ENCODE results near the gene ABHD17A. TPM values are rescaled to one million over a fixed set of nuclear protein-coding genes. Genes with fewer than 3 reads are reported as not detected.

Gene ABHD17A
- total and polyA plus RNA-seq, 4 donors: 53.5 to 141 (median 122) TPM

GRCh38 chr19:1868971-1869370 is 16.3 kb downstream of the ABHD17A start:
- no peaks in the 10 kb centered on the region for H3K9me3 ChIP-seq (ENCODE audit: control insufficient read depth, insufficient read depth, low read length)
- peaks cover 30% of the 10 kb centered on the region for H3K4me1 ChIP-seq (ENCODE audit: control insufficient read depth, insufficient read depth, low read length)
- no peaks in the 10 kb centered on the region for H3K27me3 ChIP-seq (ENCODE audit: control insufficient read depth, insufficient read depth, low read length)
- no peak overlapping the region for H3K4me3 ChIP-seq (ENCODE audit: low read depth, low read length)
- peaks cover 38% of the 10 kb centered on the region for H3K36me3 ChIP-seq (ENCODE audit: control insufficient read depth, insufficient read depth, low read length)
- 94% methylated on average over 7 of the region's 7 CpGs for WGBS (ENCODE audit: insufficient coverage)
- no peak for DNase-seq (ENCODE audit: low read depth in 4 of 6, low spot score in 6 of 6)
- no peak overlapping the region for H3K27ac ChIP-seq (ENCODE audit: low read depth, low read length)

DNA sequence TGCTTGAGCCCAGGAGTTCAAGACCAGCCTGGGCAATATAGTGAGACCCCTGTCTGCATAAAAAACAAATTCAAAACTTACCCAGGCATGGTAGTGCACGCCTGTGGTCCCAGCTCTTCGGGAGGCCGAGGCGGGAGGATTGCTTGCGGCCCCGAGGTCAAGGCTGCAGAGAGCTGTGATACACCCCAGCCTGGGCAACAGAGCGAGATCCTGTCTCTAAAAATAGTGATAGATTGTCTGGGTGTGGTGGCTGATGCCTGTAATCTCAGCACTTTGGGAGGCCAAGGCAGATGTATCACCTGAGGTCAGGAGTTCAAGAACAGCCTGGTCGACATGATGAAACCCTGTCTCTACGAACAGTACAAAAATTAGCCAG is 18.0 kb downstream of the ABHD17A start:
- Histone ChIP-seq H3K9me3 (ENCODE audit: control insufficient read depth, insufficient read depth, low read length) (no peaks in the 10 kb centered on the region), H3K36me3 (ENCODE audit: control insufficient read depth, insufficient read depth, low read length) (peaks cover 22% of the 10 kb centered on the region), H3K4me1 (ENCODE audit: control insufficient read depth, insufficient read depth, low read length) (peaks cover 16% of the 10 kb centered on the region), H3K4me3 (ENCODE audit: low read depth, low read length) (no peak overlapping the region), H3K27me3 (ENCODE audit: control insufficient read depth, insufficient read depth, low read length) (no peaks in the 10 kb centered on the region), H3K27ac (ENCODE audit: low read depth, low read length) (no peak overlapping the region)
- no peak for DNase-seq (ENCODE audit: low read depth in 4 of 6, low spot score in 6 of 6)
- 92% methylated on average over 9 of the region's 9 CpGs for WGBS (ENCODE audit: insufficient coverage)

DNA sequence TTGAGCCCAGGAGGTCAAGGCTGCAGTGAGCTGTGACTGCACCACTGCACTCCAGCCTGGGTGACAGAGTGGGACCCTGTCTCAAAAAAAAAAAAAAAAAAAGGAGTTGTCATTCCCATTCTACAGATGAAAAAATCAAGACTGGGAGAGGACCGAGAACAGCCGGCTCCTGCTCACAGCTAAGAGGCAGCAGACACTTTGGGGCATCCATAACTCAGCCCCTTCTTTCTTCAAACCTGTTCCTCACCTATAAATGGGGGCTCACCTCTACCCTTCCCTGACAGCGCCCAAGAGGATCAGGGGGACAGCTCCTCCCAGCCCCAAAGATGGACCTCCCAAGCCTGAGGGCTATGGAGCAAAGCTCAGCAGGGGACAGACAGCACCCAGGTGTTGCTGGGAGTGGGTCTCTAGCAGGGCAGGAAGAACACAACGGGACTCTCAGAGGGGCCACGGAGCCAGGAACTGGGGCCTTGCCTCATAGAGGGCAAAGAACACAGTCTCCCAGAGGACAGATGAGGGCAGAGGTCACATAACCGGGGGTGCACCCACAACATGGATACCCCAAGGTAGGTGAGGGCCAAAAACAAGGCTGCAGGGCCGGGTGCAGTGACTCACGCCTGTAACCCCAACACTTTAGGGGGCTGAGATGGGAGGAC is 18.5 kb downstream of the ABHD17A start:
- Histone ChIP-seq H3K4me1 (ENCODE audit: control insufficient read depth, insufficient read depth, low read length) (peaks cover 20% of the 10 kb centered on the region), H3K36me3 (ENCODE audit: control insufficient read depth, insufficient read depth, low read length) (peaks cover 18% of the 10 kb centered on the region), H3K9me3 (ENCODE audit: control insufficient read depth, insufficient read depth, low read length) (no peaks in the 10 kb centered on the region), H3K4me3 (ENCODE audit: low read depth, low read length) (no peak overlapping the region), H3K27ac (ENCODE audit: low read depth, low read length) (no peak overlapping the region), H3K27me3 (ENCODE audit: control insufficient read depth, insufficient read depth, low read length) (no peaks in the 10 kb centered on the region)
- 76% methylated on average over 3 of the region's 8 CpGs for WGBS (ENCODE audit: insufficient coverage)
- DNase-seq (ENCODE audit: low read depth in 4 of 6, low spot score in 6 of 6): no peak

- H3K27ac ChIP-seq (ENCODE audit: low read depth, low read length): peak overlapping the region; percentile 90
- H3K9me3 ChIP-seq (ENCODE audit: control insufficient read depth, insufficient read depth, low read length): no peaks in the 10 kb centered on the region
- WGBS (ENCODE audit: insufficient coverage): 84% methylated on average over 12 of the region's 17 CpGs
- H3K4me1 ChIP-seq (ENCODE audit: control insufficient read depth, insufficient read depth, low read length): peaks cover 34% of the 10 kb centered on the region
- H3K36me3 ChIP-seq (ENCODE audit: control insufficient read depth, insufficient read depth, low read length): peaks cover 5% of the 10 kb centered on the region
- H3K27me3 ChIP-seq (ENCODE audit: control insufficient read depth, insufficient read depth, low read length): no peaks in the 10 kb centered on the region
- DNase-seq (ENCODE audit: low read depth in 4 of 6, low spot score in 6 of 6): no peak
- H3K4me3 ChIP-seq (ENCODE audit: low read depth, low read length): peak overlapping the region; percentile 79
Measured at GRCh38 chr19:1865172-1866010, 19.9 kb downstream of the ABHD17A start.

GRCh38 chr19:1864480-1865171 is 20.7 kb downstream of the ABHD17A start:
- peak overlapping the region; percentile 90 for H3K27ac ChIP-seq (ENCODE audit: low read depth, low read length)
- H3K4me1 ChIP-seq (ENCODE audit: control insufficient read depth, insufficient read depth, low read length): peaks cover 42% of the 10 kb centered on the region
- H3K36me3 ChIP-seq (ENCODE audit: control insufficient read depth, insufficient read depth, low read length): peaks cover 2% of the 10 kb centered on the region
- H3K27me3 ChIP-seq (ENCODE audit: control insufficient read depth, insufficient read depth, low read length): no peaks in the 10 kb centered on the region
- H3K4me3 ChIP-seq (ENCODE audit: low read depth, low read length): peak overlapping the region; percentile 79
- no peaks in the 10 kb centered on the region for H3K9me3 ChIP-seq (ENCODE audit: control insufficient read depth, insufficient read depth, low read length)
- 4% methylated on average over 44 of the region's 52 CpGs for WGBS (ENCODE audit: insufficient coverage)
- peak in 2 of 6 donors; percentile 37 to 71 for DNase-seq (ENCODE audit: low read depth in 4 of 6, low spot score in 6 of 6)

- H3K4me1 ChIP-seq (ENCODE audit: control insufficient read depth, insufficient read depth, low read length): peaks cover 50% of the 10 kb centered on the region
- H3K27me3 ChIP-seq (ENCODE audit: control insufficient read depth, insufficient read depth, low read length): no peaks in the 10 kb centered on the region
- H3K36me3 ChIP-seq (ENCODE audit: control insufficient read depth, insufficient read depth, low read length): peaks cover 2% of the 10 kb centered on the region
- under 1% methylated on average over 103 of the region's 115 CpGs for WGBS (ENCODE audit: insufficient coverage)
- DNase-seq (ENCODE audit: low read depth in 4 of 6, low spot score in 6 of 6): peak; percentile 72 to 96 (median 84)
- peak overlapping the region; percentile 79 for H3K4me3 ChIP-seq (ENCODE audit: low read depth, low read length)
- peak overlapping the region; percentile 90 for H3K27ac ChIP-seq (ENCODE audit: low read depth, low read length)
- H3K9me3 ChIP-seq (ENCODE audit: control insufficient read depth, insufficient read depth, low read length): no peaks in the 10 kb centered on the region
Measured at GRCh38 chr19:1863638-1864479, 21.4 kb downstream of the ABHD17A start.

DNA sequence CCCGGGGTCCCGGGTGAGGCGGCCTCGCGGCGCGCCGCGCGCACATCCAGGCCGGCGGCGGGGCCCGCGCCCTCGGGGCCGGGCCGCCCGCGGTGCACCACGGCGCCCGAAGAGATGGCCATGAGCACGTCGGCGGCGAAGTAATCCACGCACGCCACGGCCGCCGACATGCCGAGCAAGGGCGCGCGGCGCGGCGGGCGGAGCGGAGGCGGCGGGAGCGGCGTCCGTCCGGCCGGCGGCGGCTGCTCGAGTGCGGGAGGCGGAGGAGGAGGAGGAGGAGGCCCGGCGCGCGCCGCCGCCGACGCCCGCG is 22.0 kb downstream of the ABHD17A start, which contains the start of gene KLF16:
TSS of gene KLF16 (minus strand) at position 252 of the 310 bp plus-strand sequence. CDS start at position 170, 82 bp downstream.
- Histone ChIP-seq H3K27ac (ENCODE audit: low read depth, low read length) (peak within 1 kb of the TSS; percentile 90), H3K4me1 (ENCODE audit: control insufficient read depth, insufficient read depth, low read length) (peaks cover 56% of the 10 kb centered on the region), H3K36me3 (ENCODE audit: control insufficient read depth, insufficient read depth, low read length) (peaks cover 2% of the 10 kb centered on the region), H3K4me3 (ENCODE audit: low read depth, low read length) (peak within 1 kb of the TSS; percentile 79), H3K9me3 (ENCODE audit: control insufficient read depth, insufficient read depth, low read length) (no peaks in the 10 kb centered on the region), H3K27me3 (ENCODE audit: control insufficient read depth, insufficient read depth, low read length) (no peaks in the 10 kb centered on the region)
- no peak for DNase-seq (ENCODE audit: low read depth in 4 of 6, low spot score in 6 of 6)
- WGBS (ENCODE audit: insufficient coverage): under 1% methylated on average over 63 of the region's 63 CpGs

- H3K27me3 ChIP-seq (ENCODE audit: control insufficient read depth, insufficient read depth, low read length): no peaks in the 10 kb centered on the region
- peak in 2 of 6 donors; percentile 23 to 64 for DNase-seq (ENCODE audit: low read depth in 4 of 6, low spot score in 6 of 6)
- peaks cover 62% of the 10 kb centered on the region for H3K4me1 ChIP-seq (ENCODE audit: control insufficient read depth, insufficient read depth, low read length)
- H3K36me3 ChIP-seq (ENCODE audit: control insufficient read depth, insufficient read depth, low read length): no peaks in the 10 kb centered on the region
- no peaks in the 10 kb centered on the region for H3K9me3 ChIP-seq (ENCODE audit: control insufficient read depth, insufficient read depth, low read length)
- peak overlapping the region; percentile 60 for H3K4me3 ChIP-seq (ENCODE audit: low read depth, low read length)
- peak overlapping the region; percentile 61 for H3K27ac ChIP-seq (ENCODE audit: low read depth, low read length)
- WGBS (ENCODE audit: insufficient coverage): under 1% methylated on average over 90 of the region's 109 CpGs
Measured at GRCh38 chr19:1862424-1863327, 22.6 kb downstream of the ABHD17A start.

Data from spinal cord (tissue), 10 donors.